ENCODE measurements around the gene TNIP3.

- TF ChIP-seq CTCF (IDR thresholded peaks at IDR 0.05): no peak
- TF ChIP-seq EP300 (IDR thresholded peaks at IDR 0.05): no peak
- TF ChIP-seq POLR2A (IDR thresholded peaks at IDR 0.05): no peak
These were observed 19.9 kb upstream of the TNIP3 start for GRCh38 chr4:121183989-121184388.
